HG03469 (cell line): ENCODE data around the gene CHSY1.

Experiments
- ATAC-seq: cut with Tn5 transposase; IDR thresholded peaks from one replicate; pipeline ENCODE4 v1.9.1; 2021; ENCODE audit warnings: mild to moderate bottlenecking, moderate library complexity, moderate number of reproducible peaks; ENCODE audit not compliant: unreplicated experiment

CHSY1 gene

DNA sequence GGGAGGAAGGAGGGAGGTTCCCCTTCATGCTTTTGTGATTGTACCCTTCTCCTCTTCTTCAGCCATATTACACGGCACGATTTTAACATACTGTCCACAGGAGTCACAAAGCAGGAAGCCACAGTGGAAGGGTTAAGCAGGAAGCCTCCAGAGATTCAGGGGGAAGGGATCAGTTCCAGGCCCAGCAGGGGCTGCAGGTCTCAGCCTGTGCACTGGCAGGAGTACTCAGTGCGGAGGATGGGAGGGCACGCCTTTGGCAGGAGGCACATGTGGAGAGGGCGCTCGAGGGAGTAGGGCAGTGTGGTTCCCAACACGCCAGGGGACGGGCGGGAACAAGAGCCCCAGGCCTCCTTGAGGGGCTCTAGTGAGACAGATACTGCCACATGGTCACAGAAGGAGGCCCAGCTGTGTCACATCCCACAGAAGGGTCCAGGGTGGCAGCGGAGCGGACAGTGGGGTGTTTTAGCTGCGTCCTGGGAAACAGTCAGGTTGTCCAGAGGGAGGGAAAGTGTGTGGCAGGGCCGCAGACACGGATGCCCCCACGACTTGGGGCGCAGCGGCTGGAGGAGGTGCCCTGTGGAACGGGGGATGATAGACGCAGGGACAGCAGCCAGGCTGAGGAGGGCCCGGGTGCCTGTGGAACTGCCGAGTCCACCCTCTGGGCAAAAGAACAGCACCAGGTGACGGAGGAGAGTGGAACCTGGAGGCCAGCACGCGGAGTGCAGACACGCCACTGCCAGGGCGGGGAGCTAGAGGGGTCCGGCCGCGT lies 77.5 kb downstream of the CHSY1 start:
- ATAC-seq = no peak

DNA sequence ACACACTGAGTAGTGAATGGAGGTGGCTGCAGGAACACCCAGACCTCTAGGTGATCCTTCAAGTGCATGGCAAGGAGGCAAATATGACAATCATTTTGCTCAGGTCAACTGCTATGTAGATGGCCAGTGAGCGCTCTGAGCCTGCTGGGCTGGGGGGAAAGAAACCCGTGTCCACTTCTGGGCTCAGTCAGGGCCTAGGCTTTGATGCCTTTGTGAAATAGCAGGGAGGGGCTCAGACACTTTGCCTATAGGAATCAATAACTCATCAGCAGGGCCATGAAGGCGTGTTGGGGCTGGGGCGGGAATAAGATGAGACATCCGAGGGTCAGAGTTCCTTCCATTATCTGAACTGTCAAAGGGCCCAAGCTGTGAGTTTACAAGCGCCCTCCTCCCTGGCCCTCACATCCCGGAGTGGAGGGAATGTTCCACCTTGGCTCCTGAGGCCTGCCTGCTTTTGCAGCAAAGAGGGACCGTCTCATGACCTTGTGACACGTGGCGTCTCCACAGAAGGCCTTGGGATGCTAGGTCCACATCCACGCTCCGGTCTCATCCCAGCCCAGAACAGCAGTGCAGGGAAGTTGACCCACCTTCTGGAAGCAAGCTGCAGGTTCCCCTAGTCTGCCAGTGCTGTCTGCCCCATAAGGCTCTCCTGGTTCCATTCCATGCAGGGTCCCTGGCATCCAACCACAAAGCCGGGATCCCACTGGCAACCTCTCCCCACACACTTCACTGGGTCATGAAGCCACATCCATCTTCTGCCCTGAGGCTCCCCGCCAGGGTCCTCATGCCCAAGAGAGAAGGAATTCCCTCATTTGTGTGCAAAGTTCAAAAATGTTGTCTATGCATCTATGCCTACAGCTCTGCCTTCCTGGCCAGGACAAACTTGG lies 78.4 kb downstream of the CHSY1 start:
- no peak for ATAC-seq

DNA sequence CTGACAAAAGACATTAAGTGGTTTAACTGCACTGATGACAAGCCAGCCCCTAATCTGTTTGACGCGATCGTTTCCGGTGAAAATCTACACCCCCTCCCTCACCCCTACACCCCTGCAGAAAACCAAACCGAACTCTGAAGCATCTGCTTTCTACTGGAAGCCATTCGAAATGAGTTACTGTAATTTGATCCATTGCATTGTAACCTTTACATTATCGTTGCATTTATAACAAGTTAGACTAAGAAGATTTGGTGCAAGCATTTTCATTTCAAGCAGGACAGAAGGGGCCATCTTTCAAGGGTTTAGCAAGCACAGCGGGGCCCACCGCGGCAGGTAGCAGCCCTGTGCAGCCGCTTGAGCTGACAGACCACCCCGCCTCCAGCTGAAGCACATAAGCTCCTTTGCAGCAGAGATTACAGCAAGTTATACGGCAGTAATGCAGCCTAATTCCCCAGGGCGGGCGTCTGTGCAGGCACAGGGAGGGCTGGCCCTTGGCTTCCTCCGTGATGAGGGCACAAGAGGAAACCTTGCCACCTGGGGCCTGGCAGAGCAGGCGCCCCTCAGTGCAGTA lies 79.3 kb downstream of the CHSY1 start:
- ATAC-seq = no peak

DNA sequence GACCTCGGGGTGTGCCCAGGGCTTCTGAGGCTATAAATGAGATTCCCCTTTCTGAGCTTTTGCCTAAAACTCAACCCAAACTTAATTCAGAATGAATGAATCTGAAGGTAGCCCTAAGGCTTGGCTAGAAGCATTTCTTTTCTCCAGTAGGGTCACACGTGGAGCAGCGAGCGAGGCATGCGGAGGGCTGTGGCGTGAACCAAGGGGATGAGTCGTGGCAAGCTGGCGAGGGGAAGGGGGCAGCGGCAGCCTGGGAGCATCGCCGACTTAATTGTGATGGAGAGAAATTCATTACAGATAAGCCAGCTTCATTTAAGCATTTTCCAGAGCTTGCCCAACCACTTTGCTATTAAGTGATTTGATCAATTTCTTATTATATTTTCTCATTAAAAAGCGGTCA lies 79.9 kb downstream of the CHSY1 start:
- no peak for ATAC-seq

DNA sequence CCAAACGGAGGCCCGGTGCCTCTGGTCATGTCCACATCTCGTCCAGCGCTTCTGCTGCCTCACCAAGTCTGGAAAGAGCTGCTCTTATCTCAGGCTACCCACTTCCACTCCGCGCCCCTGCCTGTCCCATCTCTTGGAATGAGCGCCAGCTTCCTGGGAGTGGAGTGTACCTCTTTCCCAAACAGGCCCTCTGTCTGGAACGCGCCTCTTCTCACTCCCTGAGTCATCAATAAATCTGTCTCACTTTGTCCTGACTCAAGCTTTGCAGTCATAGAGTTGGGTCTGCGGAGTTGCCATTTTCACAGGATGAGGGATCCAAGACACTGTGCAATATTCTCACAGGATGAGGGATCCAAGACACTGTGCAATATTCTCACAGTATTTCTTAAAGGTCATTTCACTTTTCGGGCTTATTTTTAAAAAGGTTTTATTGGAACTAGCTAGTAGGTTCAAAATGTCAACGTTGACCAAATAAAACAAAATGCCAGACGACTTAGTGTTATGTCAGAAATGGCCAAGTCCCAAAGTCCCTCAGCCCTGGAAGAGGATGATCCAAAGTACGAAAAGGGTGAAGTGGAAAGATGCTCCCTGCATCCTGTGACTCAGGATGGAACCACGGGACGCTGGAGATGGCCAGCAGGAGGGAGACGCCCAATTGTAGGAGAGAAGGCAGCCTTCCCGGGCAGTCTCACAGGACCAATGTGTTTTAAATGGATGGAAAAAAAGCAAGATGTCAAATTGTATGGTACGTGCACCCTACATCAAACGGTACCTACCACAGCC lies 81.1 kb downstream of the CHSY1 start:
- ATAC-seq = no peak

DNA sequence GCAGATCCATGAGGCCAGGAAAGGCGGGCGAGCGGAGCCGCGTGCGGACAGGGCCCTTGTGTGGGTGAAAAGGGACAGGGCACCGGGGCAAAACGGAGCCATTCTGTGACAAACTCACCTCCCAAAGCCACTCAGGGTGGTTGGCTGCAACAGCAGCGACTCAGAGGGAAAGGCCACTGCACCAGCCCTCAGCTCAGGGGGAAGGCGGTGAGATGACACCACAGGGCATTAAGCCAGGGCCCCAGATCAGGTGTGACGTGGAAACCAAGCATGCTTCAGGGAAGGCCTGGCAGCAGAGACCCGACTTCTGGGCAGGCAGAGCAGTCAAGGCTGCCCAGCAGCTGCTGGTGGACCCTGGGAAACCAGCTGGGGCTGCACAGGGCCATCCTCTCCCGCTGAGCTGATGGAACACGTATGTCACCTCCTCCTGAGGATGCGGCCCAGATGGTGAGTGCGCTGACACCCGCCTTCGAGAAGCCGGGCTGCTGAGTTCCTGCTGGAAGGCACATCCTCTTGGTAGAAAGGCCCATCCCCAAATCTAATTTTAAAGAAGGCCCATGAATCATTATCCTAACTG lies 82.3 kb downstream of the CHSY1 start:
- no peak for ATAC-seq

DNA sequence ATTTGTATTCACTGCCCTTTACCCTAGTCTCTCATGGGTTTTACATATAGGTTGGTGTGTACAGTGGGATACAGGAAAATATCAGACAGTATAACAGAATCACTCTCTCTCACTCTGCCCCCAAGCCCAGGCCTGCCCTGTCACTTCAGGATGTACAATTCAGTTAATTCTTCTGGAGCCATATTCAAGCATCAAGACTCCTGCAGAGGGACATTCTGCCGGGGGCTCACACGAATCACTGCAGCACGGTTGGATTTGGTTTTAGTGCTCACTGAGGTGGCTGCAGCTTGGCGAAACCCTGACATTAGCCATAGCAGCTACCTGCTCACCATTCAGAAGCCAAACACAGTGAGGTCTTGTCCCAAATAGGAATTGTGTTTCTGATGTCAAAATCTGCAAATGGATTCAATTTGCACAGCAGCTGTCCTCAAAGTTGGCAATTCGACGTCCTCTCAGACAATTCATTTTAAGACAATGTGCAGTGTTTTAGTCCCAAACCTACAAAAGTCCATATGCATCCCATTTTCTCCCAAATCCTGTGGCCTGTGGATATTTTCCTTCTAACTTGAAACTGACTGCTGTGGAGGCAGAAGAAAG lies 82.9 kb downstream of the CHSY1 start:
- ATAC-seq = no peak

DNA sequence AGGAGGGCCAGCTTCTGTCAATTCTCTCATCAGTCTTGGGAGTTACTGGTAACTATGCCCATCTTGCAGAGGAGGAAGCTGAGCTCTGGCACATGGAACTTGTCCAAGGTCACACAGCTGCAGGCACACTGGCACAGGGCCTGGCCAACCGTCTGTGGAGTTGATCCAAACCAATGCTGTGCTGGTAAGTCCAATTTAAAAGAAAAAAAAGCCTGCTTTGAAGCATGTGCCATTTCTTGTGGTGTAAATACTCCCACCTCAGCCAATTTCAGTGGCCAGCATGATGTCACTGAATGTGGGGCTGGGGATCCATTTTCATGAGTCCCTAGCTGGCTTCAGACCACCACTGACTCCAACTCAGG lies 83.4 kb downstream of the CHSY1 start:
- ATAC-seq = no peak

DNA sequence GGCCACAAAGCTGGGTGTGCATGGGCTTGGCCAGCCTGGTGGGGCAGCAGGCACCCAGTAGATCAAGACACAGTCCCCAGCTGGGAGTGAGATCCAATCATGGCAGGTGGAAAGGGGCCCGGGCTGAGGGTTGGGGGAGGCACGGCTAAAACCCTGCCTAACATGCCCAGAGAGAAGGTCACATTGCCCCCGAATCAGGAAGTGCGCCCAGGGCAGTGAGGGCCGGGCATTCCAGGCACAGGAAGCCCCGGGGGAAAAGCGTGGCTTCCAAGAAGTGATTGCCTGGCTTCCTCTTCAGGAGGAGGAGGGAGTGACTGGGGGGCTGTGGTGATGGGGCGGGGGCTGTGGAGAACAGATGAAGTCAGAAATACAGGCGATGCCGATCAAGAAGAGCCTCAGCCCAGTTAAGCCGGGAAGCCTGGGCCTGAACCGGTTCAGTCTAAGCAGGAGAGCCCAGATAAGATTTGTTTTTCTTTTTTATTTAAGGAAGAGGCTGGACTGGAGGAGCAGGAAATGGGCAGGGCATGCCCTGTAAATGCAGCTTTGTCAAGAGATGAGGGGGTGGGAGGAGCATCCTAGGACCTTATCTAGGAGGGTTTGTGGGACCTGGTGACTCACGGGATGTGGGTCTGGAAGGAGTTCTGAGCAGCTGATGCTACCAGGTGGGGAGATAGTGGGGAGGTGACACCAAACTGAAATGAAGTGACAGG lies 83.9 kb downstream of the CHSY1 start:
- no peak for ATAC-seq

DNA sequence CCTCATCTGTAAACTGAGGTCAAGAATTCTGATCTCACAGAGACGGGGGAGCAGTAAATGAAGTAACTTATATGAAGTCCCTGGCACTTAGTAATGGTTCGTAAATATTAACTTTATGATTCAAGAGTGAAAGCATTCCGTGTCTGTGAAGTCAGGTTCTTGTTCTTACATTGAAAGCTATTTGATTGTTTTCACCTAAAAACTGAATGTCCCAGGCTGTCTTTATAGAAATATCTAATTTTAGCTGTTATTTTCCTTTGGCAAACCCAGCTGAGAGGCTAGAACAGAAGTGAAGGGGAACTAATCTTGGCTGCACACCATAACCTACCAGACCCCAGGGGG lies 84.5 kb downstream of the CHSY1 start:
- no peak for ATAC-seq

DNA sequence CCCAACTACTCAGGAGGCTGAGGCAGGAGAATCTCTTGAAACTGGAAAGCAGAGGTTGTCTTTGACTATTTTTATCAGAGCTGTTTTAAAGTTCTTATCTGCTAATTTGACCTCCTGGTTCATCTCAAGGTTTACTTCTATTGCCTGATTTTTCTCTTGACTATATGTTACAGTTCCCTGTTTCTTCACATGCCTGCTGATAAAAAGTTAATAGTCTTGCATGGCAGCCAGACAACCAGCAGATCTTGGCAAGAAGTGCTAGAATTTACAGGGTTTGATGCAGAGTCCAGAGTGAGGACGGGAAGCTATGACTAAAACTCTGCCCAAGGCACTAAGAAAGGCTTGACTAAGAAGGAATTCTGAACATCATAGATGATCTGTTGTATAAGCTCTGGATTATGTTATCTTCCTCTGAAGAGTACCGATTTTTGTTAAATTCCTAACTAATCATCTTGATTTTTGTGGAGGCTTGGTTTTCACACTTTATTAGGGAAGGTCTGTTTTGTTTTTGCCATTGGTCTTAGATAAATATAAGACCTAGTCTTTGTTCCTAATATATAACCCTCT lies 85.9 kb downstream of the CHSY1 start:
- no peak for ATAC-seq

DNA sequence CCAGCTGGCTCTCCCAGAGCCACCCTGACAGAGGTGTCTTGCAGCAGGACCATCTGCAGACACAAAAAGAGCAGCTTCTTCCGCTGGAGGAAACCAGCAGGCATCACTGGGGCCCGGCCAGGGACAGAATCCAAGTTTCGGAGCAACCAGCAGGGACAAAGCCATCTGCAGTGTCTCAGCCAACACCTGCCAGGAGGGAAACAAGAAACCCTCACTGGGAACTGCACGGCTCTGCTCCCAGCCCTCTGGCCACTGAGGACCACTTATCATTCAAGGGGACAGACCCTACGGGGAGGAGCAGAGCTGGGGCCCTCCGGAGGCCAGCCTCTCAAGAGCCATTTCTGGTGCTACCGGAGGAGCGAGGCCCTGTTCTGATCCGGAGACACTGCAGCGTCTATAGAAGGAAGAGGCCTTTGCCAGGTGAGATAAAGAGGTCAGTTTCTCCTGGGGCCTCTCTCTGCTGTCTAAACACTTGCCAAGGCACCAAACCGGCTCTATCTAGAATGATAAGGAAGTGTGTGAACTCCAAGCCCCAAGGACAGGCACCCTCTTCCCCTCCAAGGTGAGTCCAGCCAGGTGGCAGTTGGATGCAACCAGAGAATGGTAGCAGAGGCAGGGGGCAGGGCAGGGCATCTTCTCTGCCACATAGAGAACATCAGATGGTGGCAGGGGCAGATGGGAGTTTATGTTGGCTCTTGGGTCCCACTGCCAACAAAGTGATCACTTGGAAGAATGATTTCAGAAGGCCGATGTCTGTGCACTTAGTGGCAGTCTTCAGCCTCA lies 89.0 kb downstream of the CHSY1 start:
- ATAC-seq = no peak

DNA sequence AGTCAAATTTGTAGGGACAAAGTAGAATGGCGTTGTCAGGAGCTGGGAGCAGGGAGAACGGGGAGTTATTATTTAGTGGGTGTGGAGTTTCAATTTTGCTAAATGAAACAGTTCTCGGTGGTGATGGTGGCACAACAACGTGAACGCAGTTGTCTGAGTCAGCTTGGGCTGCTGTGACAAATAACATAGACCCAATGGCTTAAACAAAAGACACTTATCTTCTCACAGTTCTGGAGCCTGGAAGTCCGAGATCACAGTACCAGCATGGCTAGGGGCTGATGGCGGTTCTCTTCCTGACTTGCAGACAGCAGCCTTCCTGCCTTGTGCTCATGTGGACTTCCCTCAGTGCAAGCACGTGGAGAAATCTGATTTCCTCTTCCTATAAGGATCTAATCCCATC lies 90.2 kb downstream of the CHSY1 start:
- ATAC-seq = no peak

DNA sequence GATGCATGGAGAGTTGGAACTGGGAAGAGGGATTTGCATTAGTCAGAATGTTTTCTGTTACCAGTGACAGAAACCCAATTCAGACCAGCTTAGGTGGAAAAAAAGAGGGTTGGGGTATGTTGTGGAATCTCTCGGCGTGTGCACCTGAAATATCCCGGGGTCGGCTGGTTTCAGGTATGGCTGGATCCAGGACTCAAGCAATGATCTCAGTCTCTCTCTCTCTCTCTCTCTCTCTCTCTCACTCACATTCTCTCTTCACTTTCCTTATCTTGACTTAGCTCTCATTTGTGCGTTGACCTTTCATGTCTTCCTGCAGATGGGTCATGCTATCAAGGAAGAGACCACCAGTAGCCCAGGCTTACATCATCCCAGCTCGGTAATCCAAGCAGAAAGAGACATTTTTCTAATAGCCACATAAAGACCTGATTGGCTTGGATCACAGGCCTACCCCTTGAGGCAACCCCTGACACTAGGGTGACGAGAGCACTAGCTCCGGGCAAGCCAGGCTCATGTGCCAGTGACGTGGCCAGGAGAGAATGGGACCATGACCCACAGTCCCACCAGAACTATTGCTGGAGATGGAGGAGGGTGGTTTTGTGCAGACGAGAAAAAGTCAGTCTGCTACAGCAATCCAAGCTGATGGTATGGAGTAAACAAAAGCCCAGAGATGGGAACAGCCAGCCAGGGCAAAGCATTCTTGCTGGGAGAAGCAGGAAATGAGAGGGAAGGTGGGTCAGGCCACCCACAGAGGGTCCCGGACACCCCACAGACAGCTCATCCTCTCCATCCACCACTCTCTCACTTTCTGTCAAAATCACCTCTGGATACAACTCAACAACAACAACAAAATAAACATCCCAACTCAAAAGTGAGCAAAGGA lies 91.7 kb downstream of the CHSY1 start:
- no peak for ATAC-seq

DNA sequence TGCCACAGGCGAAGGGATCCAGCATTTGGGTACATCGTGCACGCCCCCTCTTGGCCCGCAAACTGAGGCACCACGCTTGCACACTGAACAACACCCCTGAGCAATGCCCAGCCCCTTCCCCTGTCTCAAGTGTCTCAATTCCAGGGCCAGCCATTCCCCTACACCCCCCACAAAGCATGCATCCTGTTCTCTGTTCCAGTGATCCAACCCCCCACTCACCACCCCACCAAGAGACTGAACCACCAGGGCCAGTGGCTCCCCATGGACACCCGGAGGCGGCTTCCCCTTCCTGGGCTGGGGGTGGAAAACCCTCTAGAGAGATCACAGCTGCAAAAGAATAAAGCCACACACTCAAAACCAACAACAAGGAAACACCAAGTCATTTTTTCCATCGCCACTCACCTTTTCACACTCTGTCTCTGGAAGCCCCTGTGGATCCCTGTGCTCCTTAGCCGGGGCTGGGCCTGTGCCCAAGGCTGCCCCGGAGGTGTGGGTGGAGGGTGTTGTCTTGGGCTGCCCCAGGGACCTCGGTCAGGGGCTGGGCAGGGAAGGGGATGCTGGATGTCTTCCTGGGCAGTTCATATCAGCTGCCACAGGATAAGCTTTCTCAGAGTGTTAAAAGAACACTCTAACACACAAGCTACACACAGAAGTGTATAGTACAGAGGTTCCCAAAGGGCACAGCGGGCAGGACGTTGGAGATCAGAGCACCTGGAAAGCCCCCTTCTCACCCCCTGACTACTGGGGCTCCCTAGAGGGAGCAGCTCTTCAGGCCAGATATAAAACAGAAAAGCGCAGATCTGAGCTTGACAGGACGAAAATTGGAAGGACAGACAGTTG lies 92.5 kb downstream of the CHSY1 start:
- ATAC-seq = no peak

DNA sequence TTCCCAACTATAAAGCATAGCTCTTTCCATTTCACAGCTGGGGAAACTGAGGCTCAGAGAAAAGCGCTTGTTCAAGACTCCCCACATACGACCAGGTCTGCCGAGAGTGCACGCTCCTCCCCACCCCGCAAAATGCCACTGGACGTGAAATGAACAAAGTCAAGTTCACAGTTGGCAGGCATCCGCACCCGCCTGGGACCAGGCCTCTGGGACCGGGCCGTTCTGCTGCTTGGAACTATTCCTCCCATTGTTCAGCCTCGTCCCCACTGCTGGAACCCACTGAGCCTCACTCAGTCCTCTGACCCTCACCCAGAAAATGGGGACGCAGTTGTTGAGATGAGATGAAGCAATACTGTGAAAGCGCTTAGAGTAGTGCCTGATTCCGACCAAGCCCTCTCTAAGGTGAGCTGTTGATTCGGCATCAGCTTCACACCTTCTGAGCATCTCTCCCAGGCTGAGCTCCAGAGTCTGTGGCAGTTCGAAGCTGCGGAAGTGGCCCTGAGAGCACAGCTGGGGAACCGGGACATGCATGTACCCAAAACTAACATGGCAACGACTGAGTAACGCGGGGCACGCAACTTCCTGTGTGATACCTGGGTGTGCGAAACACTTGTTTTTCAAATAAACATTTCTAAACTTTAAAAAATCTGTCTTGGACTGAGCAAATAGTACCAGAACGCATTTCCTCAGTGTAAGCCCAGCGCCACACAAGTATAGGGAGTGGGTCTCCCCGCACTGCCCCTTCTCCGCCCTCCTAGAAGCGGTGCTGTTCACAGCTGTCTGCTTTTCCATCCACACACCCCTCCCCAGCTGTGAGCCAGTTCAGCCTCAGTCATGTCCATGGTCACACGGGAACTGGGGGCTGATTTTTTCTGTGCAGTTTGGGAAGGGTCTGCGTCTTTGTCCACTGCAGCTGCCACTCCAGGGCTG lies 93.4 kb downstream of the CHSY1 start:
- no peak for ATAC-seq
